ENCODE data around the gene ZNF316. TPM values are rescaled to one million over a fixed set of nuclear protein-coding genes. Genes with fewer than 3 reads are reported as not detected.

The ZNF316 gene
- total RNA-seq, 4 donors from 2014 or later, result 11.9 to 27.8 (median 20.4) TPM

DNA sequence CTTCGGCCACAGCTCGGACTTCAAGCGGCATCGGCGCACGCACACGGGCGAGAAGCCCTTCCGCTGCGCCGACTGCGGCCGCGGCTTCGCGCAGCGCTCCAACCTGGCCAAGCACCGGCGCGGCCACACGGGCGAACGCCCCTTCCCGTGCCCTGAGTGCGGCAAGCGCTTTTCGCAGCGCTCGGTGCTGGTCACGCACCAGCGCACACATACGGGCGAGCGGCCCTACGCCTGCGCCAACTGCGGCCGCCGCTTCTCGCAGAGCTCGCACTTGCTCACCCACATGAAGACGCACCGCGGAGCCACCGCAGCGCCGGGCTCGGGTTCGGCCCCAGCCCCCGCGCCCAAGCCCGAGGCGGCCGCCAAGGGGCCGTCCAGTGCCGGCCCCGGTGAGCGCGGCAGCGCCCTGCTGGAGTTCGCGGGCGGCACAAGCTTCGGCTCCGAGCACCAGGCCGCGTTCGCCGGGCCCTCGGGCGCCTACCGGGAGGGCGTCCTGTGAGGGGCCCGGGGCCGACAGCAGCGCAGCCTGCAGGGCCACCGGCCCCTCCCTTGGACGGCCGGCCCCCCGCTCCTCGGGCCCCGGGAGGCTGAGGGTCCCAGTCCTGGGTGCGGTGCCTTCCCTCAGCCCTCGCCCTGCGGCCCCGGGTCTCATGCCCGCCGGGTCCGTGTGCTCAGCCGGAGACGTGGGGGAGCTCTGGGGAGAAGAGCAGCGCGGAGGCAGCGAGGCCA lies 17.2 kb downstream of the ZNF316 start:
- Histone ChIP-seq H3K36me3 (peaks cover 25 to 71% (median 25%) of the 10 kb centered on the region in 3 donors), H3K27me3 (no peaks in the 10 kb centered on the region), H3K4me3 (no peak overlapping the region), H3K9me3 (peaks cover 0 to 11% (median 0%) of the 10 kb centered on the region in 3 donors), H3K27ac (no peak overlapping the region), H3K4me1 (peaks cover 0 to 8% (median 0%) of the 10 kb centered on the region in 3 donors)
- no peak for DNase-seq
- intact Hi-C loops (cut with DNase I), result no loop called here
- TF ChIP-seq, protein P1, sequence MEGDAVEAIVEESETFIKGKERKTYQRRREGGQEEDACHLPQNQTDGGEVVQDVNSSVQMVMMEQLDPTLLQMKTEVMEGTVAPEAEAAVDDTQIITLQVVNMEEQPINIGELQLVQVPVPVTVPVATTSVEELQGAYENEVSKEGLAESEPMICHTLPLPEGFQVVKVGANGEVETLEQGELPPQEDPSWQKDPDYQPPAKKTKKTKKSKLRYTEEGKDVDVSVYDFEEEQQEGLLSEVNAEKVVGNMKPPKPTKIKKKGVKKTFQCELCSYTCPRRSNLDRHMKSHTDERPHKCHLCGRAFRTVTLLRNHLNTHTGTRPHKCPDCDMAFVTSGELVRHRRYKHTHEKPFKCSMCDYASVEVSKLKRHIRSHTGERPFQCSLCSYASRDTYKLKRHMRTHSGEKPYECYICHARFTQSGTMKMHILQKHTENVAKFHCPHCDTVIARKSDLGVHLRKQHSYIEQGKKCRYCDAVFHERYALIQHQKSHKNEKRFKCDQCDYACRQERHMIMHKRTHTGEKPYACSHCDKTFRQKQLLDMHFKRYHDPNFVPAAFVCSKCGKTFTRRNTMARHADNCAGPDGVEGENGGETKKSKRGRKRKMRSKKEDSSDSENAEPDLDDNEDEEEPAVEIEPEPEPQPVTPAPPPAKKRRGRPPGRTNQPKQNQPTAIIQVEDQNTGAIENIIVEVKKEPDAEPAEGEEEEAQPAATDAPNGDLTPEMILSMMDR (IDR thresholded peaks at IDR 0.05), result no peak
- no peak for TF ChIP-seq POLR2A (IDR thresholded peaks at IDR 0.05)
- WGBS, 2 donors, result 92 to 94% methylated on average over 28 to 30 of the region's 94 CpGs

DNA sequence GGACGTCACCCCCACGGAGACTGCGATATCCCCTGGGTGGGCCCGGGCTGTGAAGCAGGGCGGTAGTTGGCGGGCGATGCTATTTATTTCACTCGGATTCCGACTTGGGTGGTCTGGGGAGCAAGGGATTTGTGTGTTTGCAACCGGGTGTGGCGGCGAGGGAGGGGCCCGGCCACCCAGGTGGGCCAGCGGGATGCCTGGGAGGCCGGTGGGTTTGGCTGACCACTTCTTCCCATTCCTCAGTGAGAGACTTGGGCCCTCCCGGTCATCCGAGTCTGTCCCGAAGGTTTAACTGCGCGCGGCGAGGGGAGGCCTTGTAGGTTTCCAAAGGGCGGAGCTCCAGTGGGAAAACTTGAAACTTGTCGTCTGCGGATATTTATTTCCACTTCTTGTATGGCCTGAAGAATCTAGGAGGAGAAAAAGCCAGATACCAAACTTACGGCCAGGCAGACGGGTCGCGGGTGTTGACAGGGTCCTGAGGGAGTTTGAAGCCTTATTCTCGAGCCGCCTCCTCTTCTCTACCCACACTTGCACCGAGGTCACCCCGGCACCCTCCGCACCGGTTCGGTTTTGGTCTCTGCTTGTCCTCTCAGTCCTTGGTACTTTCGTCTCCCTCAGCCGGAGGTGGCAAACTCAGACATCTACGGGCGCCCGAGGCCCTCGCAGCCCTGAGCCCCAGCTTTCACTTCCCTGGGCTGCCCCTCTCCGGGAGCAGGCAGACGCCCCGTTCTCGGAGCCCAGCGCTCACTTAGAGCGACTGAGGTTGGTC lies 17.9 kb downstream of the ZNF316 start:
- Histone ChIP-seq H3K4me3 (no peak overlapping the region), H3K36me3 (peaks cover 25 to 63% (median 25%) of the 10 kb centered on the region in 3 donors), H3K4me1 (peaks cover 0 to 10% (median 0%) of the 10 kb centered on the region in 3 donors), H3K27ac (no peak overlapping the region), H3K27me3 (no peaks in the 10 kb centered on the region), H3K9me3 (peaks cover 0 to 11% (median 0%) of the 10 kb centered on the region in 3 donors)
- TF ChIP-seq, protein P1 (IDR thresholded peaks at IDR 0.05), result no peak
- no peak for TF ChIP-seq POLR2A (IDR thresholded peaks at IDR 0.05)
- no peak for DNase-seq
- WGBS, 2 donors, result 90 to 97% methylated on average over 28 to 34 of the region's 48 CpGs
- intact Hi-C loops (cut with DNase I), result no loop called here

DNA sequence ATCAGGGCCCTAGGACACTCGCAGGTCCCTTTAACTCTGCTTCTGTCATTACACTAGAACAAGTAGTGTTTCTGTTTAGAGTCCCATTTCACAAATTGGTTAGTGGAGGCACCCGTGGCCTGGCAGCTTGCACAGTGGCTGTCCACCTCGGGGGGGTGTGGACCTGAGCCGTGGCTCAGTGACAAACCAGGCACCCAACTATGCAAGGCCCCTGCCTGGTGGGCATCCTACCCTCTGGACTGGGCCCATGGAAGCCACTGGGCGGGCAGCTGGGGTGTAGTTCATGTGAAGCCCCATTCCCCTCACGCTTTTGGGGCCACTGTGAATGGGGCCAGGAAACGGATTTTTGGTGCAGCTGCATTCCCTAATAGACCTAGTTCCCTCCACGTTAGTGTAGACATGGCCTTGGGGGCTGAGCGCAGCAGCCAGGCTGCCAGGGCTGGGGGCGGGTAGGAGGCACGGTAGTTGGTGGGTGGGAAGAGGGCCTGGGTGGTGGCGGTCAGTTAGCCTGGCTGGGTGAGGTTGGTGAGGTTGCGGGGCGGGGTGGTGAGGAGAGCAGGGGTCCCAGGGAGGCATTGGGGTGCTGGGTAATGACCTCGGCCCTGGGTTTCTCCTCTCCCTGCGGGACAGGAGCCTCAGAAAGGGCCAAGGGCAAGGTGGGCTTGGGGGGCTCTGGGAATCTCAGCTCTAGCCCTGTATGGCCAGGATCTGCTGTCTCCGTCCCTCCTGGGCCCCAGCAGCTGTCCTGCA lies 18.7 kb downstream of the ZNF316 start:
- whole genome bisulfite sequencing, 2 donors, result 92 to 95% methylated on average over 9 to 12 of the region's 17 CpGs
- no peak for DNase-seq

DNA sequence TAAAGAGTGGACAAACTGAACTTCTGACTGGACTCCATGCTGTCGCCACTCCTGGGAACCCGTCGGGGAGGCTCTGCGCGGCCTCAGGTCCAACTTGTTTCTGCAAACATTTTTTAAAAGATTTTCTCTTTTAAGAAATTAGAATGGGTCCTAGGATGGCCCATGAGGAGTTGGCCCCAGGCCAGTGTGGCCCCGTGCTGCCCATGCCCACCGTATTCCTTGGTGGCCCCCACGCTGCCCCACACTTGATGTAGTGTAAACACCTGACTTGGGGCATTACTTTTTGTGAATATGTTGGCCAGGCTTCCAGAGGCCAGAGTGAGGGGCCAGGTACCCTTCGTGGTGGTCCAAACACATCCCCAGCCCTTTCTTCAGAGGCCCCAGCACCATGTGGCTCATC lies 19.3 kb downstream of the ZNF316 start:
- intact Hi-C loops (cut with DNase I), result no loop called here
- H3K4me1 ChIP-seq, result peaks cover 0 to 10% (median 0%) of the 10 kb centered on the region in 3 donors
- no peak for DNase-seq

More for the DNA sequence above, 18.7 kb downstream of the ZNF316 start:
- H3K9me3 ChIP-seq, result peaks cover 0 to 11% (median 0%) of the 10 kb centered on the region in 3 donors
- H3K4me3 ChIP-seq, result no peak overlapping the region
- H3K27ac ChIP-seq, result no peak overlapping the region
- TF ChIP-seq POLR2A (IDR thresholded peaks at IDR 0.05), result no peak
- TF ChIP-seq, protein P1 (IDR thresholded peaks at IDR 0.05), result no peak
- H3K27me3 ChIP-seq, result no peaks in the 10 kb centered on the region
- intact Hi-C loops (cut with DNase I), result no loop called here
- H3K36me3 ChIP-seq, result peaks cover 25 to 55% (median 25%) of the 10 kb centered on the region in 3 donors
- peaks cover 0 to 10% (median 0%) of the 10 kb centered on the region in 3 donors for H3K4me1 ChIP-seq

More for the DNA sequence above, 19.3 kb downstream of the ZNF316 start:
- no peak overlapping the region for H3K27ac ChIP-seq
- TF ChIP-seq POLR2A (IDR thresholded peaks at IDR 0.05), result no peak
- TF ChIP-seq, protein P1 (IDR thresholded peaks at IDR 0.05), result no peak
- no peaks in the 10 kb centered on the region for H3K27me3 ChIP-seq
- 95 to 96% methylated on average over 9 of the region's 9 CpGs for WGBS, 2 donors
- H3K36me3 ChIP-seq, result peaks cover 24 to 49% (median 25%) of the 10 kb centered on the region in 3 donors
- no peak overlapping the region for H3K4me3 ChIP-seq
- peaks cover 0 to 11% (median 0%) of the 10 kb centered on the region in 3 donors for H3K9me3 ChIP-seq
